ENCODE results near the gene HECW1. TPM values are rescaled to one million over a fixed set of nuclear protein-coding genes. Genes with fewer than 3 reads are reported as not detected.
A peak's percentile ranks its signal among the peaks of the same experiment; 100 is the strongest.

HECW1 gene
- total RNA-seq, 4 donors from 2014 or later = 0.06 to 0.99 (median 0.27) TPM

- 82% methylated on average over 10 of the region's 13 CpGs for WGBS
- intact Hi-C loops (cut with DNase I) = no loop called here
- peaks cover 0 to 10% (median 6%) of the 10 kb centered on the region in 4 donors for H3K4me1 ChIP-seq
- no peaks in the 10 kb centered on the region for H3K36me3 ChIP-seq
- H3K27me3 ChIP-seq = no peaks in the 10 kb centered on the region
- H3K9me3 ChIP-seq = no peaks in the 10 kb centered on the region
- TF ChIP-seq EP300 (IDR thresholded peaks at IDR 0.05) (no peak), POLR2AphosphoS5 (IDR thresholded peaks at IDR 0.05) (no peak), POLR2A (IDR thresholded peaks at IDR 0.05; ENCODE audit: low read depth) (no peak)
- TF ChIP-seq, protein P1, sequence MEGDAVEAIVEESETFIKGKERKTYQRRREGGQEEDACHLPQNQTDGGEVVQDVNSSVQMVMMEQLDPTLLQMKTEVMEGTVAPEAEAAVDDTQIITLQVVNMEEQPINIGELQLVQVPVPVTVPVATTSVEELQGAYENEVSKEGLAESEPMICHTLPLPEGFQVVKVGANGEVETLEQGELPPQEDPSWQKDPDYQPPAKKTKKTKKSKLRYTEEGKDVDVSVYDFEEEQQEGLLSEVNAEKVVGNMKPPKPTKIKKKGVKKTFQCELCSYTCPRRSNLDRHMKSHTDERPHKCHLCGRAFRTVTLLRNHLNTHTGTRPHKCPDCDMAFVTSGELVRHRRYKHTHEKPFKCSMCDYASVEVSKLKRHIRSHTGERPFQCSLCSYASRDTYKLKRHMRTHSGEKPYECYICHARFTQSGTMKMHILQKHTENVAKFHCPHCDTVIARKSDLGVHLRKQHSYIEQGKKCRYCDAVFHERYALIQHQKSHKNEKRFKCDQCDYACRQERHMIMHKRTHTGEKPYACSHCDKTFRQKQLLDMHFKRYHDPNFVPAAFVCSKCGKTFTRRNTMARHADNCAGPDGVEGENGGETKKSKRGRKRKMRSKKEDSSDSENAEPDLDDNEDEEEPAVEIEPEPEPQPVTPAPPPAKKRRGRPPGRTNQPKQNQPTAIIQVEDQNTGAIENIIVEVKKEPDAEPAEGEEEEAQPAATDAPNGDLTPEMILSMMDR (IDR thresholded peaks at IDR 0.05) = no peak
- H3K27ac ChIP-seq (replicated peaks in 1 of 4) = no peak overlapping the region
- no peak overlapping the region for H3K4me3 ChIP-seq
- DNase-seq (ENCODE audit: extremely low spot score) = no peak
Measured at GRCh38 chr7:43242628-43243255, 130.3 kb downstream of the HECW1 start.

- Histone ChIP-seq H3K9me3 (no peaks in the 10 kb centered on the region), H3K4me3 (no peak overlapping the region), H3K27ac (replicated peaks in 1 of 4) (no peak overlapping the region), H3K4me1 (peaks cover 0 to 14% (median 9%) of the 10 kb centered on the region in 4 donors), H3K27me3 (no peaks in the 10 kb centered on the region), H3K36me3 (no peaks in the 10 kb centered on the region)
- no peak for DNase-seq (ENCODE audit: extremely low spot score)
- TF ChIP-seq, protein P1 (IDR thresholded peaks at IDR 0.05) = no peak
- TF ChIP-seq POLR2AphosphoS5 (IDR thresholded peaks at IDR 0.05) (no peak), POLR2A (IDR thresholded peaks at IDR 0.05; ENCODE audit: low read depth) (no peak), EP300 (IDR thresholded peaks at IDR 0.05) (no peak)
- WGBS = 91% methylated on average over 3 of the region's 3 CpGs
- intact Hi-C loops (cut with DNase I) = no loop called here
Measured at GRCh38 chr7:43244232-43244631, 131.8 kb downstream of the HECW1 start.

GRCh38 chr7:43244784-43245183 lies 132.3 kb downstream of the HECW1 start:
- TF ChIP-seq POLR2AphosphoS5 (IDR thresholded peaks at IDR 0.05) (no peak), EP300 (IDR thresholded peaks at IDR 0.05) (no peak), POLR2A (IDR thresholded peaks at IDR 0.05; ENCODE audit: low read depth) (no peak)
- TF ChIP-seq, protein P1 (IDR thresholded peaks at IDR 0.05) = no peak
- Histone ChIP-seq H3K27me3 (no peaks in the 10 kb centered on the region), H3K4me1 (peaks cover 0 to 20% (median 13%) of the 10 kb centered on the region in 4 donors), H3K9me3 (no peaks in the 10 kb centered on the region), H3K36me3 (no peaks in the 10 kb centered on the region), H3K27ac (replicated peaks in 1 of 4) (no peak overlapping the region), H3K4me3 (no peak overlapping the region)
- intact Hi-C loops (cut with DNase I) = no loop called here
- DNase-seq (ENCODE audit: extremely low spot score) = no peak
- 80% methylated on average over 1 of the region's 6 CpGs for WGBS

DNA sequence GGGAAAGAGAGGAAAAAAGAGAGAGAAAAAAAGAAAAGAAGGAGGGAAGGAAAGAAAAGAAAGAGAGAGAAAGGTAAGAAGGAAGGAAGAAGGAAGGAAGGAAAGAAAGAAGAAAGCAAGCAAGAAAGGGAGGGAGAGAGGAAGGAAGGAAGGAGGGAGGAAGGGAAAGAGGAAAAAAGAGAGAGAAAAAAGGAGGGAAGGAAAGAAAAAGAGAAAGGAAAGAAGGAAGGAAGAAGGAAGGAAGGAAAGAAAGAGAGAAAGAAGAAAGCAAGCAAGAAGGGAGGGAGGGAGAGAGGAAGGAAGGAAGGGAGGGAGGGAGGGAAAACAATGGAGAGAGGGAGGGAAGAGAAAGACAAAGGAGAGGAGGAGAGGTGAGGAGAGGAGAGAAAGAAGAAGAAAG lies 135.3 kb downstream of the HECW1 start:
- H3K4me3 ChIP-seq = no peak overlapping the region
- no peak overlapping the region for H3K27ac ChIP-seq (replicated peaks in 1 of 4)
- no peak for DNase-seq (ENCODE audit: extremely low spot score)
- intact Hi-C loops (cut with DNase I) = no loop called here
- H3K36me3 ChIP-seq = no peaks in the 10 kb centered on the region
- no peaks in the 10 kb centered on the region for H3K9me3 ChIP-seq
- no peaks in the 10 kb centered on the region for H3K27me3 ChIP-seq
- no peak for TF ChIP-seq EP300 (IDR thresholded peaks at IDR 0.05)
- TF ChIP-seq, protein P1 (IDR thresholded peaks at IDR 0.05) = no peak
- no peak for TF ChIP-seq POLR2AphosphoS5 (IDR thresholded peaks at IDR 0.05)
- no peak for TF ChIP-seq POLR2A (IDR thresholded peaks at IDR 0.05; ENCODE audit: low read depth)
- peaks cover 0 to 23% (median 13%) of the 10 kb centered on the region in 4 donors for H3K4me1 ChIP-seq

GRCh38 chr7:43248553-43248952 lies 136.1 kb downstream of the HECW1 start:
- DNase-seq (ENCODE audit: extremely low spot score) = no peak
- Histone ChIP-seq H3K27ac (replicated peaks in 1 of 4) (no peak overlapping the region), H3K36me3 (no peaks in the 10 kb centered on the region), H3K9me3 (no peaks in the 10 kb centered on the region), H3K4me1 (peaks cover 0 to 23% (median 13%) of the 10 kb centered on the region in 4 donors), H3K4me3 (peak overlapping the region in 1 of 4 donors; percentile 3), H3K27me3 (no peaks in the 10 kb centered on the region)
- no peak for TF ChIP-seq POLR2A (IDR thresholded peaks at IDR 0.05; ENCODE audit: low read depth)
- TF ChIP-seq, protein P1 (IDR thresholded peaks at IDR 0.05) = no peak
- no peak for TF ChIP-seq EP300 (IDR thresholded peaks at IDR 0.05)
- TF ChIP-seq POLR2AphosphoS5 (IDR thresholded peaks at IDR 0.05) = no peak
- intact Hi-C loops (cut with DNase I) = no loop called here
- 91% methylated on average over 4 of the region's 4 CpGs for WGBS

All from esophagus muscularis mucosa (tissue), 4 donors.